ENCODE results near the gene RGS13.
A peak's percentile ranks its signal among the peaks of the same experiment; 100 is the strongest.

Gene RGS13, protein sequence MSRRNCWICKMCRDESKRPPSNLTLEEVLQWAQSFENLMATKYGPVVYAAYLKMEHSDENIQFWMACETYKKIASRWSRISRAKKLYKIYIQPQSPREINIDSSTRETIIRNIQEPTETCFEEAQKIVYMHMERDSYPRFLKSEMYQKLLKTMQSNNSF

DNA sequence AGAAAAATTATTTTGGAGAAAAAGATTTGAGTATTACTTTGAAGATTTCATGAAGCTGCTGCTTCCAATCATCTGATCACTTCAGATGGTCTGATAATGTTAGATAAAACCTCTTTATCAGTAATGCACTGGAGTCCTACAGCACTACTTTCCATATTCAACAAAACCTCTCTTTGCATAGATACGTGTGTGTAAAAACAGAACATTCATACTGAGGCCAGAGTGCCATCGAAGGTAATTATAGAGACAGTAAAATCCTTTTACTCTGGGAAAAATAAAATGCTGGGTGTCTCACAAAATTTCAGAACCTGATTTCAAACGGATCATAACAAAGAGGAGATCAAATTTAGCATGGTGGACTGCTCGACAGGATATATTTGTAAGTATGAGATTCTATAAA is at the start of gene RGS13:
Gene RGS13, plus strand, starts transcription at position 209 of the 400 bp plus-strand sequence. CDS start 8,188 bp downstream, outside the sequence.
- no peak for DNase-seq (ENCODE audit: low read depth in 2 of 2)

GRCh38 chr1:192587386-192588266 is 48.3 kb upstream of the RGS13 start:
- no peak for DNase-seq (ENCODE audit: low read depth in 2 of 2)

DNA sequence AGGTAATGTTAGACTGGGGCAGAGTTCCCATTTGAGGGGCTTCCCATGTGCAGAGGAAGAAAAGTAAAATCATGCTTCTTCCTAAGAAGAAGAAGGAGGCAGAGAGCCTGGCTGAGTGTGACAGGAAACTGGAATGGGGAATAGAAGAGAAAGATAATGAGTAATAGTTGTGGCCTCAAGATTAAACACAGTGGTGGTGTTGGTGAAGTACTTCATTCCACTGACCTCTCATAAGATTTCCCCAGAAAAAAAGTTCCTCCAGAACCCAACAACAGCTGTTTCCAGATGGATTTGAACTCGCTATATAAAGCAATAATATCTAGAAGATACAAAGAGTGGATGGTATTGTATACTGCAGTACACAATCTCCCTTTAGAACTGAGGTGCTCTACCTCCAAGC is 47.4 kb upstream of the RGS13 start:
- no peak for DNase-seq (ENCODE audit: low read depth in 2 of 2)

DNA sequence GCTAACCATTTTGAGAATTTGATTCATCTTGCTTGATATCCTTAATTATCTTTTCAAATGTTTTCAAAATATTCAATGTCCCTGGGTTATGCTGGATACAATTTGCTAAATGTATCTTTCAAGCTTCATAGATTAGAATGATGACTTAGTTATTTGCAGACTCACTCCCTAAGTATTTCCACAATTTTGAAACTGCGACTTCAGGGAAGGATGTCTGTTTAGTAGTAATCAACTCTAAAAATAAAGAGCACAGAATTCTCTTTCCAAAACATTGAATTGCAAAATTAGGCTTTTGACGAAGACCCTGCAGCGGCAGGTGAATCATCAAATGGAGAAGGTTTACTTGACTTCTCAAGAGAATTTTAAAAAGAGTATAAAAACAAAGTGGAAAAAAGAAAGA is 46.1 kb upstream of the RGS13 start:
- no peak for DNase-seq (ENCODE audit: low read depth in 2 of 2)

- DNase-seq (ENCODE audit: low read depth in 2 of 2), result no peak
Measured at GRCh38 chr1:192592517-192592916, 43.4 kb upstream of the RGS13 start.

DNA sequence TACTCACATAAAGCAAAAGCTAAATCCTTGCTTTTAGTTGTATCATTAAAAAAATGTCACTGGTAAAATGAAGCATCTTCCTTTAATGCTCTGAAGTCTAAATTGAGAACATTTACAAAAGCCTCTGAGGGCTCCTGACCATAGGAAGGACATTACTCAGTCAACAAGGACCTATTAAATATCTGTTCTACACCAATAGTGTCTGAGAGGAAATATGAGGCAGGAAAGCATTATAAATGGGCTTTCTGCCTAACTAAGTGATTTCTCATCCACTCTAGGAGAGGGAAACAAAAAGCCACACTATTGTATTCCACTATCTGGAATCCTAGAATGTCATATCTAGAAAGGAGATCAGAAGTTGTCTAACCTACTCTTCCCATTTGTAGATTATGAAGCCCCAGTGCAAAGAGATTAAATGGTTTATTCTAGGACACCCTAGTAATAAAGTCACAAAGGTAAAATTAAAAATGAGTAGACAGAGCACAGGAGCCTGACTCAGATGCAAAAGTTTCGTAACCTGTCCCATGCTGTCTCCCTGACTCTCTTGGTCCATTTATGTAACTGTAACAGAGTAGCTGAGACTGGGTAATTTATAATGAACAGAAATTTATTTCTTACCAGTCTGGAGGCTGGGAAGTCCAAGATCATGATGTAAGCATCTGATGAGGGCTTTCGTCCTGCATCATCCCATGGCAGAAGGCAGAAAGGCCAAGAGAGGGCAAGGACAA is 42.8 kb upstream of the RGS13 start:
- no peak for DNase-seq (ENCODE audit: low read depth in 2 of 2)

GRCh38 chr1:192595299-192595698 is 40.6 kb upstream of the RGS13 start:
- no peak for DNase-seq (ENCODE audit: low read depth in 2 of 2)

- no peak for DNase-seq (ENCODE audit: low read depth in 2 of 2)
Measured at GRCh38 chr1:192598589-192598988, 37.4 kb upstream of the RGS13 start.

DNA sequence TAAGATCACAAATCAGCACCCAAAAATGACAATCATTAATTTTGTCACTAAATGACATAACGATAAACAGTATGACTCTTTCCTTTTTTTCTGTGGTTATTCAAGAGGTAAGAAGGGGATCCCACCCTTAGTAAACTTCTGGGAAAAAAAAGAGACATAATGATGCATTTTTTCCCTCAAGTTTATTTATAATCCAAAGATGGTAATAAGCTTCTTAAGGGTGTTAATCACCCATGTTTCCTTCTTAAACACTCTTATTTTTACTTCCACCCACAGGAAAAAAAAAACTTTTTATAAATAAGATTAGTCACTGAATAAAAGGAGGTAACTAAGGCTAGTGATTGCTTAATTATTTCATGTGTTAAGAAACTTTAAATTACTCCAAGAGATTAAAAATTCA is 35.7 kb upstream of the RGS13 start:
- no peak for DNase-seq (ENCODE audit: low read depth in 2 of 2)

DNA sequence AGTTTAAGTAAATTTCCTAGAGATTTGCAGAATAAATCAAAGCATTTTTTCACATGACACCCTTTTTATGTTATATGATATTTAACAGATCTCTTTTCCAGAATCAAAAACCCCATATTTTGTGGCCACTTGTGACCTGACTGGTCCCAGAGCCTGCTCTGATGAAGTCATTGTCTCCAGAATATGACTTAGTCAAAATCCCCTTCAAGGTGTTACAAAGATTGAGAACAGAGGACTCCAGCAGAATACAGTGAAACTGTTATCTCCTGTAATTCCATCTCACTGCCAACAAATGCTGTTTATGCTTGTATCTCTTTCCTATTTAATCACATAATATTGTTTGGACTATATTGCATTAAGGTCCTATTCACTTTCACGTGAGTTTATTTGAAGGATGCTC is 34.8 kb upstream of the RGS13 start:
- DNase-seq (ENCODE audit: low read depth in 2 of 2), result no peak

DNA sequence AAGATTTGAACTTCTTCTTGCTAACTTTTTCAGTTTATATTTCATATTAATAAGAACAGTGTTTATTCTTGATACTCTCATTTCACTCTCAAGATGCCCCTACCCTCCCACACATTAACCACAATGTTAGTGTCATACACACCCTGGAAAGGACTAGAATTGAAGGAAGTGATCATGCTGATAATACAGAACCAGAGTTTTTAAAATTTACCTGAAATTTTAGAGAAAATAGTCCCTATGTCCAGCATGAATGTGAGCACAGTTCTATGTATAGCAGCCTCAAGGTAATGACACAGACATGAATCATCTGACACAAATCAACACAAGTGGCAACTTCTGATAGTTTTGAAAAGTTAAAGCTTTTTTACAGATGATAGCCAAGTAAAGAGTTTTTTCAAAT is 34.4 kb upstream of the RGS13 start:
- no peak for DNase-seq (ENCODE audit: low read depth in 2 of 2)

- no peak for DNase-seq (ENCODE audit: low read depth in 2 of 2)
Measured at GRCh38 chr1:192602757-192603156, 33.2 kb upstream of the RGS13 start.

- DNase-seq (ENCODE audit: low read depth in 2 of 2), result no peak
Measured at GRCh38 chr1:192603218-192603787, 32.6 kb upstream of the RGS13 start.

DNA sequence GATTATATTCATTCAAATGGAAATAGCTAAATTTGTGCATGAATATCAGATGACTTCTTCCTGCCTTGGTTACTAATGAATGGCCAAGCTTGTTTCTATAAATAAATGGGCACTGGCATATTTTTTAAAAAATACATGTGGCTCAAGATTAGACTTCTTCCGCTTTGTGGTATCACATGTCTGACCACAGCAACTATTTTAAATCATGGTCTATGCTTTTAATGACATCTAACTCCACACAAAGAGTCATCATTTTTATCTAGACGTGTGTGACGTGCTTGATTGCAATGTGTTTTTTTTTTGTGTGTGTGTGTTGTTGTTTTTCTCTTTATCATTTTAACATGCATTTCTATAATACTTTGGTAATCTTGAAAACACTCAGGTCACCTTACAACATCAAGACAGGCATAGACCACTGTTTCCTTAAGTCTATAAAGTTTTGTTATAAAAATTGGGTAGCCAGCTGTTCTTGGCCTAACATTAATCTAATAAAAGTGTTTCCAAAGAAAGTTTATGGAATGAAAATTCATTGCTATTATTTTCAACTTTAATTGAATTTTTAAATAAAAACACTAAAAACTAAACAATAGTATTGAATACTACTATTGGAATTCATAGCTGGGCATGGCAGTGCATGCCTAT is 30.8 kb upstream of the RGS13 start:
- no peak for DNase-seq (ENCODE audit: low read depth in 2 of 2)

GRCh38 chr1:192608671-192609070 is 27.3 kb upstream of the RGS13 start:
- DNase-seq (ENCODE audit: low read depth in 2 of 2), result no peak

GRCh38 chr1:192609110-192610079 is 26.6 kb upstream of the RGS13 start:
- DNase-seq (ENCODE audit: low read depth in 2 of 2), result peak; percentile 36 to 42

GRCh38 chr1:192610112-192610889 is 25.6 kb upstream of the RGS13 start:
- DNase-seq (ENCODE audit: low read depth in 2 of 2), result no peak

GRCh38 chr1:192615055-192615454 is 20.9 kb upstream of the RGS13 start:
- DNase-seq (ENCODE audit: low read depth in 2 of 2), result no peak

- no peak for DNase-seq (ENCODE audit: low read depth in 2 of 2)
Measured at GRCh38 chr1:192620071-192620635, 15.8 kb upstream of the RGS13 start.

All from stimulated activated CD8-positive, alpha-beta memory T cell treated with anti-CD3 and anti-CD28 coated beads, Interleukin-7, amount 100 ng/mL, for 4 hours (primary cell).